ENCODE data around the gene CACHD1. TPM values are rescaled to one million over a fixed set of nuclear protein-coding genes. Genes with fewer than 3 reads are reported as not detected.

CACHD1 gene
- total and polyA plus RNA-seq, 10 donors = 1.1 to 17.3 (median 11.4) TPM

- Histone ChIP-seq H3K27me3 (replicated peaks in 1 of 7) (peaks cover 0 to 45% (median 20%) of the 10 kb centered on the region in 7 donors), H3K9me3 (no peaks in the 10 kb centered on the region), H3K36me3 (no peaks in the 10 kb centered on the region), H3K4me3 (no peak overlapping the region), H3K4me1 (peaks cover 13 to 69% (median 46%) of the 10 kb centered on the region in 6 donors), H3K27ac (no peak overlapping the region)
- 71 to 89% (median 82%) methylated on average over 1 of the region's 1 CpG for WGBS, 5 donors
- TF ChIP-seq POLR2A (IDR thresholded peaks at IDR 0.05) = no peak
- TF ChIP-seq POLR2AphosphoS5 (IDR thresholded peaks at IDR 0.05) = no peak
- no peak for TF ChIP-seq CTCF (IDR thresholded peaks at IDR 0.05 in 8 of 11, conservative IDR thresholded peaks at IDR 0.05 in 3 of 11)
- no peak for DNase-seq
- intact Hi-C loops (cut with DNase I; ENCODE audit: low total_unique reads) = loop anchor here (10.0 kb wide), 1 partner anchor 201 kb away; no protein-coding TSS in a partner anchor
These were observed 3.4 kb downstream of the CACHD1 start for GRCh38 chr1:64473367-64473766.

- Histone ChIP-seq H3K27me3 (replicated peaks in 1 of 7) (peaks cover 0 to 37% (median 20%) of the 10 kb centered on the region in 7 donors), H3K27ac (no peak overlapping the region), H3K9me3 (no peaks in the 10 kb centered on the region), H3K4me1 (peaks cover 13 to 69% (median 46%) of the 10 kb centered on the region in 6 donors), H3K4me3 (no peak overlapping the region), H3K36me3 (no peaks in the 10 kb centered on the region)
- no peak for DNase-seq
- intact Hi-C loops (cut with DNase I; ENCODE audit: low total_unique reads) = loop anchor here (10.0 kb wide), 1 partner anchor 201 kb away; no protein-coding TSS in a partner anchor
- 88 to 100% (median 91%) methylated on average over 2 of the region's 2 CpGs for WGBS, 5 donors
- TF ChIP-seq CTCF (IDR thresholded peaks at IDR 0.05 in 8 of 11, conservative IDR thresholded peaks at IDR 0.05 in 3 of 11) (no peak), POLR2AphosphoS5 (IDR thresholded peaks at IDR 0.05) (no peak), POLR2A (IDR thresholded peaks at IDR 0.05) (no peak)
These were observed 4.2 kb downstream of the CACHD1 start for GRCh38 chr1:64474133-64474532.

GRCh38 chr1:64474665-64475439 lies 4.9 kb downstream of the CACHD1 start:
- intact Hi-C loops (cut with DNase I; ENCODE audit: low total_unique reads) = loop anchor here (10.0 kb wide), 1 partner anchor 200 kb away; no protein-coding TSS in a partner anchor
- H3K4me1 ChIP-seq = peaks cover 13 to 65% (median 39%) of the 10 kb centered on the region in 6 donors
- WGBS, 5 donors = 82 to 87% (median 83%) methylated on average over 2 of the region's 2 CpGs
- peaks cover 0 to 30% (median 16%) of the 10 kb centered on the region in 7 donors for H3K27me3 ChIP-seq (replicated peaks in 1 of 7)
- TF ChIP-seq CTCF (IDR thresholded peaks at IDR 0.05 in 8 of 11, conservative IDR thresholded peaks at IDR 0.05 in 3 of 11) (no peak), POLR2A (IDR thresholded peaks at IDR 0.05) (no peak), POLR2AphosphoS5 (IDR thresholded peaks at IDR 0.05) (no peak)
- H3K4me3 ChIP-seq = no peak overlapping the region
- no peaks in the 10 kb centered on the region for H3K36me3 ChIP-seq
- H3K27ac ChIP-seq = no peak overlapping the region
- DNase-seq = no peak
- H3K9me3 ChIP-seq = no peaks in the 10 kb centered on the region
